ENCODE measurements around the gene ST6GAL1. TPM values are rescaled to one million over a fixed set of nuclear protein-coding genes. Genes with fewer than 3 reads are reported as not detected.
A peak's percentile ranks its signal among the peaks of the same experiment; 100 is the strongest.
"Not testable (repeated sequence)": the region's sequence is repeated elsewhere in the genome, so short reads cannot be mapped to it uniquely, and the experiment has no call there.

Gene ST6GAL1
- total RNA-seq, 4 donors from 2014 or later: 24.7 to 58.1 (median 44.5) TPM

GRCh38 chr3:187000711-187001151, 70.4 kb downstream of the ST6GAL1 start:
- DNase-seq (ENCODE audit: low spot score in 2 of 2): no peak
- no peaks in the 10 kb centered on the region for H3K9me3 ChIP-seq
- H3K27me3 ChIP-seq: no peaks in the 10 kb centered on the region
- H3K36me3 ChIP-seq: no peaks in the 10 kb centered on the region
- H3K27ac ChIP-seq: peak overlapping the region in 1 of 4 donors; percentile 77
- TF ChIP-seq EP300 (IDR thresholded peaks at IDR 0.05) (peak; percentile 15 to 22), POLR2A (IDR thresholded peaks at IDR 0.05) (no peak), CTCF (IDR thresholded peaks at IDR 0.05) (no peak)
- 75 to 83% methylated on average over 4 of the region's 4 CpGs for WGBS, 2 donors
- peaks cover 0 to 7% (median 1%) of the 10 kb centered on the region in 4 donors for H3K4me1 ChIP-seq
- no peak overlapping the region for H3K4me3 ChIP-seq

GRCh38 chr3:187002915-187003314, 72.6 kb downstream of the ST6GAL1 start:
- no peaks in the 10 kb centered on the region for H3K27me3 ChIP-seq
- H3K27ac ChIP-seq: no peak overlapping the region
- no peaks in the 10 kb centered on the region for H3K36me3 ChIP-seq
- no peak for DNase-seq (ENCODE audit: low spot score in 2 of 2)
- WGBS, 2 donors: 94 to 98% methylated on average over 4 of the region's 4 CpGs
- no peak overlapping the region for H3K4me3 ChIP-seq
- TF ChIP-seq EP300 (IDR thresholded peaks at IDR 0.05) (no peak), CTCF (IDR thresholded peaks at IDR 0.05) (no peak)
- peaks cover 0 to 4% (median 0%) of the 10 kb centered on the region in 4 donors for H3K9me3 ChIP-seq
- H3K4me1 ChIP-seq: peaks cover 0 to 7% (median 3%) of the 10 kb centered on the region in 4 donors

- no peak for TF ChIP-seq CTCF (IDR thresholded peaks at IDR 0.05)
- TF ChIP-seq EP300 (IDR thresholded peaks at IDR 0.05): no peak
- no peak for TF ChIP-seq POLR2A (IDR thresholded peaks at IDR 0.05)
- no peak for DNase-seq (ENCODE audit: low spot score in 2 of 2)
Measured at GRCh38 chr3:187005827-187006481, 75.6 kb downstream of the ST6GAL1 start.

DNA sequence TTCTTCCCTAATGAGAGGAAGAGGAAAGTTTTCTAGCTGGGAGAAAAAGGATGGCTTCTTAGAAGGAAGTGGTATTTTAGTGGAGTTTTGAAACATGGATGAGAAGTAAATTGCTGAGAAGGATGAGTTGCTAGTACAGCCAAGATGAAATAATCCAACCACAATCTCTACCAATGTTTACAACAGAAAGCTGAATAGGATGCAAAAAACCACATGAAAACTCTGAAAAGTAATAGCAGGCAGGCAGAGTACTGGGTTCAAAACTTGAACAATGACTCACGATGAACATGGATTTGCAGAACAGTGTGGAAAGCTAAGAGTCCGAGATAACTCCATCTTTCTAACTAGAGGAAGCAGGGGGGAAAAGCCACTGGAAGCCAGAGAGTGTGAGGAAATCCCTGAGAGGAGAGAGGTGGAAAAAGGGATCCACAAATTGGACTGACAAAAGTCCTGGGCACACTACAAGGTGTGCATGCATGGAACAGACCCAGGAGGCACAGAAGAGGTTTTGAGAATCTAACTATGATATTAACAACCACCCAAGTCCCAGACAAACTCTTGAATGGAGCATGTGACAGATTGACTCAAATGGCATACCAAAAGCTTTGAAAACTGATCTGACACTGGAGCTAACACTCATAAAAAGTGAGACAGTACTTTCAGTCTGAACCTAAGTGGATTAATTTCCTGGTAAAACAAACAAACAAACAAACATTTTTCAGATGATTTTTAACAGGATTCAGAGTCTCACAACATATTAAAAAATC, 76.7 kb downstream of the ST6GAL1 start:
- DNase-seq (ENCODE audit: low spot score in 2 of 2): no peak
- 84 to 86% methylated on average over 2 of the region's 2 CpGs for WGBS, 2 donors
- H3K9me3 ChIP-seq: peaks cover 0 to 14% (median 0%) of the 10 kb centered on the region in 4 donors

More at GRCh38 chr3:187005827-187006481, 75.6 kb downstream of the ST6GAL1 start:
- no peak overlapping the region for H3K4me3 ChIP-seq
- H3K27me3 ChIP-seq: no peaks in the 10 kb centered on the region
- H3K27ac ChIP-seq: no peak overlapping the region
- 79 to 93% methylated on average over 3 of the region's 3 CpGs for WGBS, 2 donors
- H3K4me1 ChIP-seq: peaks cover 0 to 6% (median 0%) of the 10 kb centered on the region in 4 donors
- H3K36me3 ChIP-seq: no peaks in the 10 kb centered on the region
- H3K9me3 ChIP-seq: peaks cover 0 to 14% (median 0%) of the 10 kb centered on the region in 4 donors

GRCh38 chr3:187010382-187010781, 80.1 kb downstream of the ST6GAL1 start:
- 74 to 84% methylated on average over 3 of the region's 3 CpGs for WGBS, 2 donors
- H3K4me3 ChIP-seq: not testable (repeated sequence)
- H3K4me1 ChIP-seq: peaks cover 0 to 30% (median 22%) of the 10 kb centered on the region in 4 donors

More for the DNA sequence above, 76.7 kb downstream of the ST6GAL1 start:
- TF ChIP-seq POLR2A (IDR thresholded peaks at IDR 0.05) (no peak), EP300 (IDR thresholded peaks at IDR 0.05) (peak in 1 of 2 donors; percentile 9)
- no peaks in the 10 kb centered on the region for H3K36me3 ChIP-seq
- H3K4me3 ChIP-seq: no peak overlapping the region
- H3K27me3 ChIP-seq: no peaks in the 10 kb centered on the region
- peaks cover 0 to 6% (median 0%) of the 10 kb centered on the region in 4 donors for H3K4me1 ChIP-seq
- no peak overlapping the region for H3K27ac ChIP-seq

GRCh38 chr3:187011915-187012314, 81.6 kb downstream of the ST6GAL1 start:
- Histone ChIP-seq H3K27ac (peak overlapping the region in 2 of 4 donors; percentile 61 to 63), H3K9me3 (peaks cover 0 to 14% (median 0%) of the 10 kb centered on the region in 4 donors)
- DNase-seq (ENCODE audit: low spot score in 2 of 2): no peak

More at GRCh38 chr3:187010382-187010781, 80.1 kb downstream of the ST6GAL1 start:
- H3K27ac ChIP-seq; H3K36me3 ChIP-seq; DNase-seq (ENCODE audit: low spot score in 2 of 2); H3K27me3 ChIP-seq: not testable (repeated sequence)
- peaks cover 0 to 14% (median 0%) of the 10 kb centered on the region in 4 donors for H3K9me3 ChIP-seq

More at GRCh38 chr3:187011915-187012314, 81.6 kb downstream of the ST6GAL1 start:
- WGBS, 2 donors: 84 to 85% methylated on average over 7 of the region's 7 CpGs
- H3K4me3 ChIP-seq: no peak overlapping the region
- H3K27me3 ChIP-seq: no peaks in the 10 kb centered on the region
- peaks cover 0 to 34% (median 22%) of the 10 kb centered on the region in 4 donors for H3K4me1 ChIP-seq
- no peak for TF ChIP-seq EP300 (IDR thresholded peaks at IDR 0.05)
- no peak for TF ChIP-seq CTCF (IDR thresholded peaks at IDR 0.05)
- no peak for TF ChIP-seq POLR2A (IDR thresholded peaks at IDR 0.05)
- no peaks in the 10 kb centered on the region for H3K36me3 ChIP-seq
